HepG2 (cell line): ENCODE measurements around the gene ARHGEF3. TPM values are rescaled to one million over a fixed set of nuclear protein-coding genes. Genes with fewer than 3 reads are reported as not detected.

Source experiments
- DPF2 ChIP-seq: sonication (generic); formaldehyde crosslinking; IDR thresholded peaks from 2 replicates; pipeline ENCODE4 v1.4.0; 2020; ENCODE audit warnings: mild to moderate bottlenecking, low read depth, missing genetic modification reagents, borderline replicate concordance
- FOSL2 ChIP-seq: sonication (generic); formaldehyde crosslinking; IDR thresholded peaks from 2 replicates; pipeline ENCODE4 v1.4.0; 2020; ENCODE audit warnings: missing genetic modification reagents
- LRRFIP1 ChIP-seq: sonication (generic); formaldehyde crosslinking; conservative IDR thresholded peaks from 2 replicates; pipeline ENCODE4 v1.4.0; 2020; ENCODE audit warnings: missing genetic modification reagents
- MBD4 ChIP-seq: IDR thresholded peaks from 2 replicates; pipeline ENCODE4 v1.6.1; 2012; ENCODE audit warnings: low read length, inconsistent platforms, borderline replicate concordance
- MTA3 ChIP-seq: sonication (generic); formaldehyde crosslinking; IDR thresholded peaks from 2 replicates; pipeline ENCODE4 v1.4.0; 2020; ENCODE audit warnings: missing genetic modification reagents
- NFATC3 ChIP-seq: sonication (generic); formaldehyde crosslinking; IDR thresholded peaks from 2 replicates; pipeline ENCODE4 v1.5.1; 2020; ENCODE audit warnings: mild to moderate bottlenecking, missing genetic modification reagents
- TMF1 ChIP-seq: sonication (generic); formaldehyde crosslinking; IDR thresholded peaks from 2 replicates; pipeline ENCODE4 v1.8.1; 2022; ENCODE audit warnings: low read depth, missing genetic modification reagents
- ZBTB42 ChIP-seq: sonication (generic); formaldehyde crosslinking; IDR thresholded peaks from 2 replicates; pipeline ENCODE4 v1.5.0; 2020; ENCODE audit warnings: mild to moderate bottlenecking, missing genetic modification reagents
- ZFP36L1 ChIP-seq: sonication (generic); formaldehyde crosslinking; IDR thresholded peaks from 2 replicates; pipeline ENCODE4 v1.8.0; 2022; ENCODE audit warnings: mild to moderate bottlenecking, missing genetic modification reagents, moderate library complexity
- ZNF143 ChIP-seq: sonication (generic); formaldehyde crosslinking; IDR thresholded peaks from 2 replicates; pipeline ENCODE4 v1.4.0; 2020; ENCODE audit warnings: missing genetic modification reagents
- ZNF256 ChIP-seq: sonication (generic); formaldehyde crosslinking; conservative IDR thresholded peaks from 2 replicates; pipeline ENCODE4 v1.4.0; 2020; ENCODE audit warnings: missing genetic modification reagents
- ZNF281 ChIP-seq: sonication (generic); formaldehyde crosslinking; IDR thresholded peaks from 2 replicates; pipeline ENCODE4 v1.4.0; 2020; ENCODE audit warnings: missing genetic modification reagents, borderline replicate concordance
- ZNF333 ChIP-seq: sonication (generic); formaldehyde crosslinking; IDR thresholded peaks from 2 replicates; pipeline ENCODE4 v1.4.0; 2020; ENCODE audit warnings: mild to moderate bottlenecking, missing genetic modification reagents, borderline replicate concordance
- ZNF564 ChIP-seq: sonication (generic); formaldehyde crosslinking; IDR thresholded peaks from 2 replicates; pipeline ENCODE4 v1.8.1; 2023; ENCODE audit warnings: mild to moderate bottlenecking, missing genetic modification reagents
- polyA plus RNA-seq, 8 experiments: library from polyadenylated mRNA; depleted of rRNA in 3 of 8; stranded (reverse) in 7 of 8; unstranded in 1 of 8; fragments of >200 nt; fragmentation: Illumina TruSeq in 4 of 8; extraction: Trizol in 4 of 8; gene quantifications; 2 replicates each; pipeline versions ENCODE4 v1.2.1 to v1.2.3, GENCODE V29; 2011 to 2016; ENCODE audit warnings: low read depth in 4 of 8, missing spikeins in 1 of 8, mixed read lengths in 1 of 8; ENCODE audit not compliant: insufficient read depth in 1 of 8
- total RNA-seq, 5 experiments: library from RNA; depleted of rRNA; stranded (reverse); fragments of >200 nt; fragmentation: Illumina TruSeq; extraction: Trizol; gene quantifications; 2 replicates each; pipeline ENCODE4 v1.2.3, GENCODE V29; 2016; ENCODE audit warnings: low read depth in 1 of 5
- TF ChIP-seq, protein P1 (sequence below): sonication (generic); formaldehyde crosslinking; IDR thresholded peaks from 2 replicates; pipeline ENCODE4 v1.8.1; 2023; ENCODE audit warnings: missing genetic modification reagents, inconsistent platforms, borderline replicate concordance
- TF ChIP-seq, protein P2 (sequence below): sonication (generic); formaldehyde crosslinking; IDR thresholded peaks from 2 replicates; pipeline ENCODE4 v1.5.0; 2020; ENCODE audit warnings: missing genetic modification reagents
- TF ChIP-seq, protein P3 (sequence below): sonication (generic); formaldehyde crosslinking; IDR thresholded peaks from 2 replicates; pipeline ENCODE4 v1.4.0; 2020; ENCODE audit warnings: missing genetic modification reagents

ARHGEF3 gene
- total and polyA plus RNA-seq, 2 of the 13 experiments (the other 11 are each of a cell fraction or from before 2014, with no cell fraction given), result 14.8 to 23.1 TPM

GRCh38 chr3:56683122-56683817 lies 118.5 kb downstream of the ARHGEF3 start, which contains the start of gene TASOR (continued):
- no peak for TF ChIP-seq MBD4
- TF ChIP-seq, protein P1, sequence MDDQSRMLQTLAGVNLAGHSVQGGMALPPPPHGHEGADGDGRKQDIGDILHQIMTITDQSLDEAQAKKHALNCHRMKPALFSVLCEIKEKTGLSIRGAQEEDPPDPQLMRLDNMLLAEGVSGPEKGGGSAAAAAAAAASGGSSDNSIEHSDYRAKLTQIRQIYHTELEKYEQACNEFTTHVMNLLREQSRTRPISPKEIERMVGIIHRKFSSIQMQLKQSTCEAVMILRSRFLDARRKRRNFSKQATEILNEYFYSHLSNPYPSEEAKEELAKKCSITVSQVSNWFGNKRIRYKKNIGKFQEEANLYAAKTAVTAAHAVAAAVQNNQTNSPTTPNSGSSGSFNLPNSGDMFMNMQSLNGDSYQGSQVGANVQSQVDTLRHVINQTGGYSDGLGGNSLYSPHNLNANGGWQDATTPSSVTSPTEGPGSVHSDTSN (CRISPR knock-in tag), result 0 out of 2 replicates have a peak, but pooled peaks have one; percentile 64
- no peak for TF ChIP-seq MTA3
- TF ChIP-seq ZNF143 (CRISPR knock-in tag), result 0 out of 2 replicates have a peak, but pooled peaks have one; percentile 31
- TF ChIP-seq ZNF564 (CRISPR knock-in tag), result peak; percentile 82; the same call in 1 of the 2 replicates
- peak; percentile 91 for TF ChIP-seq ZFP36L1 (CRISPR knock-in tag)
- TF ChIP-seq TMF1 (CRISPR knock-in tag), result peak; percentile 52; the same call in 1 of the 2 replicates
- TF ChIP-seq, protein P2, sequence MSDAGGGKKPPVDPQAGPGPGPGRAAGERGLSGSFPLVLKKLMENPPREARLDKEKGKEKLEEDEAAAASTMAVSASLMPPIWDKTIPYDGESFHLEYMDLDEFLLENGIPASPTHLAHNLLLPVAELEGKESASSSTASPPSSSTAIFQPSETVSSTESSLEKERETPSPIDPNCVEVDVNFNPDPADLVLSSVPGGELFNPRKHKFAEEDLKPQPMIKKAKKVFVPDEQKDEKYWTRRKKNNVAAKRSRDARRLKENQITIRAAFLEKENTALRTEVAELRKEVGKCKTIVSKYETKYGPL, result peak; percentile 64; the same call in 1 of the 2 replicates
- TF ChIP-seq ZNF333 (CRISPR knock-in tag), result peak; percentile 43; the same call in 1 of the 2 replicates
- no peak for TF ChIP-seq FOSL2 (CRISPR knock-in tag)
- peak; percentile 95 for TF ChIP-seq ZNF256 (CRISPR knock-in tag)
- TF ChIP-seq LRRFIP1 (CRISPR knock-in tag), result no peak
- TF ChIP-seq, protein P3, sequence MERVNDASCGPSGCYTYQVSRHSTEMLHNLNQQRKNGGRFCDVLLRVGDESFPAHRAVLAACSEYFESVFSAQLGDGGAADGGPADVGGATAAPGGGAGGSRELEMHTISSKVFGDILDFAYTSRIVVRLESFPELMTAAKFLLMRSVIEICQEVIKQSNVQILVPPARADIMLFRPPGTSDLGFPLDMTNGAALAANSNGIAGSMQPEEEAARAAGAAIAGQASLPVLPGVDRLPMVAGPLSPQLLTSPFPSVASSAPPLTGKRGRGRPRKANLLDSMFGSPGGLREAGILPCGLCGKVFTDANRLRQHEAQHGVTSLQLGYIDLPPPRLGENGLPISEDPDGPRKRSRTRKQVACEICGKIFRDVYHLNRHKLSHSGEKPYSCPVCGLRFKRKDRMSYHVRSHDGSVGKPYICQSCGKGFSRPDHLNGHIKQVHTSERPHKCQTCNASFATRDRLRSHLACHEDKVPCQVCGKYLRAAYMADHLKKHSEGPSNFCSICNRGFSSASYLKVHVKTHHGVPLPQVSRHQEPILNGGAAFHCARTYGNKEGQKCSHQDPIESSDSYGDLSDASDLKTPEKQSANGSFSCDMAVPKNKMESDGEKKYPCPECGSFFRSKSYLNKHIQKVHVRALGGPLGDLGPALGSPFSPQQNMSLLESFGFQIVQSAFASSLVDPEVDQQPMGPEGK, result no peak
- peak; percentile 86; the same call in 1 of the 2 replicates for TF ChIP-seq ZBTB42 (CRISPR knock-in tag)
- no peak for TF ChIP-seq NFATC3 (CRISPR knock-in tag)
- peak; percentile 10; the same call in 1 of the 2 replicates for TF ChIP-seq ZNF281 (CRISPR knock-in tag)
- TF ChIP-seq DPF2, result no peak
